Neutrophil (primary cell): Measurements from ENCODE around the gene MYO6.

Experiments used
- H3K27ac ChIP-seq: fragments of 200-600 bp; sonication (generic); 2 replicates; pipeline ENCODE4 v1.5.1; 2016; ENCODE audit warnings: mild to moderate bottlenecking, moderate library complexity
- H3K27me3 ChIP-seq: fragments of 200-600 bp; sonication (generic); 2 replicates; pipeline ENCODE4 v1.6.0; 2016; ENCODE audit warnings: mild to moderate bottlenecking
- H3K36me3 ChIP-seq: fragments of 200-600 bp; sonication (generic); 2 replicates; pipeline ENCODE4 v1.5.1; 2017
- H3K4me1 ChIP-seq, 2 experiments: fragments of 200-600 bp in 1 of 2; sonication (generic) in 1 of 2; 1 replicate in 1 of 2; 2 replicates in 1 of 2; pipeline versions ENCODE4 v1.5.1 to v1.6.1; 2013 to 2016; ENCODE audit warnings: low read depth in 1 of 2, low read length in 1 of 2, mild to moderate bottlenecking in 1 of 2, moderate library complexity in 1 of 2; ENCODE audit not compliant: control insufficient read depth in 1 of 2, insufficient read depth in 1 of 2
- H3K4me3 ChIP-seq, 2 experiments: fragments of 200-600 bp in 1 of 2; sonication (generic) in 1 of 2; 1 replicate in 1 of 2; 2 replicates in 1 of 2; pipeline ENCODE4 v1.5.1; 2013 to 2016; ENCODE audit warnings: low read depth in 1 of 2, low read length in 1 of 2, mild to moderate bottlenecking in 1 of 2, moderate library complexity in 1 of 2
- H3K9me3 ChIP-seq: fragments of 200-600 bp; sonication (generic); 2 replicates; pipeline ENCODE4 v1.5.1; 2016
- TF ChIP-seq, protein P1 (sequence below): fragments of 200-600 bp; sonication (generic); IDR thresholded peaks from 2 replicates; pipeline ENCODE4 v1.5.1; 2016; ENCODE audit warnings: antibody characterized with exemption

MYO6 gene

DNA sequence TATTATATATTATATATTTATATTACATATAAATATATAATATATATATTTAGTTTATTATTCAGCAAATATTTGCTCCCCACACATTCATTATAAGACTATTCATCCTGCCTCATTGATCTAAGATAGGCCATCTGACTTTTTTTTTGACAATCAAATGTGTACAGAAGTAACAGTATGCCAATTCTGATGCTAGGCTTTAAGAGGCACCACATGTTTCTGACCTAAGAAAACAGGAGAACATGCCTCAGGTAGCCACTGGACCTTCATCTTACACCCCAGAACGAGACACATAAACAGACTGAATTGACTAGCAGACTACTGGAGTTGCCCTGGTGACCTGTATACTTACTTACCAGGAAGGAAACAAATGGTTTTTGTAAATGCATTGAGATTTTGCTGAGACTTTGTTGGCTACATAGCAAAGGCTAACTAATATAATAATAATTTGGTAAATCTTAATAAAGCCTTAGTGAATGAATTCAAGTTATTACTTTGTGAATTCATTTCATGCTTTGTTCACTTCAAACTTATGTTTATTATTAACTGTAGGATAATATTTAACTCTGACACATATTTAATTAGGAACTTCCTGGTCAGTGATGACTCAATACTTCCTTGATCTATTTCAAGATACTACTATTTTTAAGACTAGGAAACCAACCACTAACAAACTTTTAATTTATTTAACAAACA, 13.4 kb upstream of the MYO6 start:
- Histone ChIP-seq H3K9me3 (no peaks in the 10 kb centered on the region), H3K4me3 (no peak overlapping the region), H3K27ac (no peak overlapping the region), H3K27me3 (peaks cover 42% of the 10 kb centered on the region), H3K4me1 (no peaks in the 10 kb centered on the region), H3K36me3 (no peaks in the 10 kb centered on the region)
- TF ChIP-seq, protein P1, sequence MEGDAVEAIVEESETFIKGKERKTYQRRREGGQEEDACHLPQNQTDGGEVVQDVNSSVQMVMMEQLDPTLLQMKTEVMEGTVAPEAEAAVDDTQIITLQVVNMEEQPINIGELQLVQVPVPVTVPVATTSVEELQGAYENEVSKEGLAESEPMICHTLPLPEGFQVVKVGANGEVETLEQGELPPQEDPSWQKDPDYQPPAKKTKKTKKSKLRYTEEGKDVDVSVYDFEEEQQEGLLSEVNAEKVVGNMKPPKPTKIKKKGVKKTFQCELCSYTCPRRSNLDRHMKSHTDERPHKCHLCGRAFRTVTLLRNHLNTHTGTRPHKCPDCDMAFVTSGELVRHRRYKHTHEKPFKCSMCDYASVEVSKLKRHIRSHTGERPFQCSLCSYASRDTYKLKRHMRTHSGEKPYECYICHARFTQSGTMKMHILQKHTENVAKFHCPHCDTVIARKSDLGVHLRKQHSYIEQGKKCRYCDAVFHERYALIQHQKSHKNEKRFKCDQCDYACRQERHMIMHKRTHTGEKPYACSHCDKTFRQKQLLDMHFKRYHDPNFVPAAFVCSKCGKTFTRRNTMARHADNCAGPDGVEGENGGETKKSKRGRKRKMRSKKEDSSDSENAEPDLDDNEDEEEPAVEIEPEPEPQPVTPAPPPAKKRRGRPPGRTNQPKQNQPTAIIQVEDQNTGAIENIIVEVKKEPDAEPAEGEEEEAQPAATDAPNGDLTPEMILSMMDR = no peak

DNA sequence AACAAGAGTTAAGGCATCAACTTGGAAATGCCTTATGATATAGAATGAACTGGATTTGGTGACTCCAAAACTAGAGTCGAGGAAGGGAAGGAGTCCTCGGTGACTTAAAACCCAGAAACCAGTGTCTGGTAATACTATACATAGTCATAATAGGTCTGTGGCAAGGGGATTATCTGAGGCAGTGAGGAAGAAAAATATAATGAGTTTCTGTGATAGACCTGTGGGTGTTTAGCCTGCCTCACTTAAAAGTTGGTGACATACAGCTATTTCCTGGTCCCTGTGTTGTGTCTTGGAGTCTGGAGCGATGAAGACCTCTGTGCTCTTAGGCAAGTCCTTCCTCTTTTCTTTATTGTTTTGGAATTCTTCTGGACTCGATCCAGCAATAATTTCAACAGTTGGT, 5.1 kb upstream of the MYO6 start:
- Histone ChIP-seq H3K36me3 (no peaks in the 10 kb centered on the region), H3K27me3 (peaks cover 83% of the 10 kb centered on the region), H3K27ac (no peak overlapping the region), H3K4me3 (no peak overlapping the region), H3K9me3 (no peaks in the 10 kb centered on the region), H3K4me1 (peaks cover 5 to 7% of the 10 kb centered on the region in 2 experiments)
- TF ChIP-seq, protein P1 = no peak

DNA sequence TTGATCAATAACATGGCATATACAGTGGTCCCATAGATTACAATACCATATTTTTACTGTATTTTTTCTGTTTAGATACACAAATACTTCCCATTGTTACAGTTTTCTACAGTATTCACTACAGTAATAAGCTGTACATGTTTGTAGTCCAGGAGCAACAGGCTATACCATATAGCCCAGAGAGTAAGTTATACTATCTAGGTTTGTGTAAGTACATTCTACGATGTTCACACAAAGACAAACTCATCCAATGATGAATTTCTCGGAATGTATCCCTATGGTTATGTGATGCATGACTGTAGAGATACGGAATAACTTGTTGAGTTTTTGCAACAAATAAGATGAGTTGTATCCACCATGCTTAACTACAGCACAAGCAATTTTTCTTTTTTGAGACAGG, 3.6 kb upstream of the MYO6 start:
- TF ChIP-seq, protein P1 = no peak
- H3K36me3 ChIP-seq = no peaks in the 10 kb centered on the region
- peaks cover 10 to 14% of the 10 kb centered on the region in 2 experiments for H3K4me1 ChIP-seq
- no peaks in the 10 kb centered on the region for H3K9me3 ChIP-seq
- no peak overlapping the region for H3K27ac ChIP-seq
- H3K4me3 ChIP-seq = no peak overlapping the region
- H3K27me3 ChIP-seq = peaks cover 88% of the 10 kb centered on the region

DNA sequence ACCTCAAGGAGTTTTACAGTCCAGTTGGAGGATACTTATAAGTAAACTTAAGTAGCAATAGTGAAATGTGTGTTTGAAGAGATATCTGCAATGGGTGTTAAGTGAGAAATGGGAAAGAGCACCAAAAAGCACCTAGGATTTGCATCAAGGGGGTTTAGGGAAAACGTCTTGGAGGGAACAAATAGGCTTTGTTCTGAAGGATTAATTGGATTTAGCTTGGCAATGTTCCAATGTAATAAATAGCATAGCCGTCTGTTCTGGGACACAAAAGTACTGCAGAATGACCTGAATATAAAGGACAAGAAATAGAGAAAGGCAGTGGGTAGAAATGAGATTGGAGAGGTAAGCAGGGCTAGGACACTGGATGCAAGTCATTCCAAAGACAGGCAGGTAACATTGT, 2.8 kb upstream of the MYO6 start:
- no peak overlapping the region for H3K27ac ChIP-seq
- no peak overlapping the region for H3K4me3 ChIP-seq
- no peaks in the 10 kb centered on the region for H3K9me3 ChIP-seq
- H3K27me3 ChIP-seq = peaks cover 88% of the 10 kb centered on the region
- no peaks in the 10 kb centered on the region for H3K36me3 ChIP-seq
- TF ChIP-seq, protein P1 = no peak
- peaks cover 10 to 14% of the 10 kb centered on the region in 2 experiments for H3K4me1 ChIP-seq

DNA sequence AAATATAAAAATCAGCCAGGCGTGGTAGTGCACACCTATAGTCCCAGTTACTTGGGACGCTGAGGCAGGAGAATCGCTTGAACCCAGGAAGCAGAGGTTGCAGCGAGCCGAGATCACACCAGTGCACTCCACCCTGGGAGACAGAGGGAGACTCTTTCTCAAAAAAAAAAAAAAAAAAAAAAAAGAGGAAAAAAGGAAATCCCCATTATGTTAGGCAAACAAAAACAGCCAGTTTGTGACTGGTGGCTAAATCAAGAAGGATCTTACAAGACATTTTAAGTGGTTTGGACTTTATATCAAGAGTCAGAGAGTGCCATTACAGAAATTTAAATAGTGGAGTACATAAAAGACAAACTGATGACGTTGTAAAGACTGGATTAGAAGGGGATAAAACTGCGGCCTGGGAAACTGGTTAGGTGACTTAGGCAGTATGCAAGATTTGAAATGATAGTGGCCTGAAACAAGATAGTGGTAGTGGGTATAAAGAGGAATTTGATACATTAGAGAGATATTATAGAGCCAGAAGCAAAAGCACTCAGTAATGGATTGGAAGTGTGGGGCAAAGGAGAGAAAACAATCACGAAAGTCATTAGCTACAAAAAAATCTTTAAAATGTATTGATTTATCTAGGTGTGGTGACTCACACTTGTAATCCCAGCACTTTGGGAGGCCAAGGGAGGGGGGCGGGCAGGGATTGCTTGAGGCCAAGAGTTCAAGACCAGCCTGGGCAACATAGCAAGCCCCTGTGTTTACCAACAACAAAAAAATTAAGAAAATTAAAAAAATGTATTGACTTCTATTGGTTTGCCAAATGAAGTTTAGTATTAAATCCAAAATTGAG, 1.7 kb upstream of the MYO6 start:
- Histone ChIP-seq H3K36me3 (no peaks in the 10 kb centered on the region), H3K9me3 (no peaks in the 10 kb centered on the region), H3K4me1 (peaks cover 10 to 14% of the 10 kb centered on the region in 2 experiments), H3K27ac (no peak overlapping the region), H3K27me3 (peaks cover 94% of the 10 kb centered on the region), H3K4me3 (no peak overlapping the region)
- TF ChIP-seq, protein P1 = no peak
